Middle frontal gyrus (tissue), 1 donor: ENCODE results near the gene ATP6V0D1.

ENCODE experiments used
- DNase-seq: peaks from one replicate; pipeline ENCODE4 v3.0.0-alpha.2; 2015; ENCODE audit warnings: low spot score; ENCODE audit errors: extremely low spot score

ATP6V0D1 gene

DNA sequence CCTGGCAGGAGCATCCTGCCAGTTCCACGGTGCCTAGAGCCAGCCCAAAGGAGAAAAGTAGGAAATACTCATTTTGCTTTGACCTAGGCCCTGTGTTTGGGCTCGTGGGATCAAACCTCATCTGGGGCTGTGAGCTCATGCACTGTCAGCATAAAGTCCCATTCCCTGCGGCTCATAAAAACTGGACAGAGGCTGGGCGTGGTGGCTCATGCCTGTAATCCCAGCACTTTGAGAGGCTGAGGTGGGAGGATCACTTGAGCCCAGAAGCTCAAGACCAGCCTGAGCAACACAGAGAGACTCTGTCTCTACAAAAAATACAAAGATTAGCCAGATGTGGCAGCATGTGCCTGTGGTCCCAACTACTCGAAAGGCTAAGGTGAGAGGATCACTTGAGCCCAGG is 17.9 kb downstream of the ATP6V0D1 start:
- no peak for DNase-seq

- DNase-seq = no peak
These were observed 18.7 kb downstream of the ATP6V0D1 start for GRCh38 chr16:67462279-67462655.

DNA sequence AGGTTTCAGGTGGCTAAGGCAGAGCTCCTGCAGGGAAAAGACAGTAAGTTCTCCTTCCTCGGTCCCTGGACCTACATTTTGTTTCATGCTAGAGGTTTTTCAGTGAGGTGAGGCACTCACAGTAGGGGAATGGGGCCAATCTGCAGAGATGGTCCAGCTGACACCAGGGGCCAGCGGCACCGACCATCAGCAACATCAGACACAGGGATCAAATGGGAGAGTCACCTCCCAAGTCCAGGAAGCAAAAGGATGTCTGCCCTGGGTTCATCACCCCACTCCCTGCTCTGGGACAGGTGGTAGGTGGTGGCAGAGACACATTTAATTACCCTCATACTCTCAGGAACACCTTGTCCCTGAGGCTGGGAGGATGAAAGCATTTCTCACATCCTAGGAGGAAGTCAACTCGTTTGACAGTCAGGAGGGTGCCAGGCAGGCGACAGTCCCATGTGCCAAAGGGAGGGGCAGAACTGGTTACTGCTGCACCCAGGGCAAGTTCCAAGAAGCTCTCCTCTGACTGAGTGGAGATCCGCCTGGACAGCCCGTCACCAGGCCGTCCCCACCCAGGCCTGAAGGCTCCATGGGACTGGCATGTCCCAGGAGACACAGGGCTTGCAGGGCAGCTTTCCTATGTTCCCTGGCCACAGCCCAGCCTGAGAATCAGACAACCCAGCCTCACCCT is 19.2 kb downstream of the ATP6V0D1 start:
- no peak for DNase-seq

- no peak for DNase-seq
These were observed 20.0 kb downstream of the ATP6V0D1 start for GRCh38 chr16:67460961-67461360.

- no peak for DNase-seq
These were observed 20.8 kb downstream of the ATP6V0D1 start for GRCh38 chr16:67460168-67460567.

GRCh38 chr16:67459861-67460150 is 21.2 kb downstream of the ATP6V0D1 start:
- DNase-seq = no peak

- DNase-seq = no peak
These were observed 21.7 kb downstream of the ATP6V0D1 start for GRCh38 chr16:67459066-67459860.

GRCh38 chr16:67458121-67458641 is 22.8 kb downstream of the ATP6V0D1 start:
- DNase-seq = no peak

- DNase-seq = no peak
These were observed 23.3 kb downstream of the ATP6V0D1 start for GRCh38 chr16:67457611-67458010.

DNA sequence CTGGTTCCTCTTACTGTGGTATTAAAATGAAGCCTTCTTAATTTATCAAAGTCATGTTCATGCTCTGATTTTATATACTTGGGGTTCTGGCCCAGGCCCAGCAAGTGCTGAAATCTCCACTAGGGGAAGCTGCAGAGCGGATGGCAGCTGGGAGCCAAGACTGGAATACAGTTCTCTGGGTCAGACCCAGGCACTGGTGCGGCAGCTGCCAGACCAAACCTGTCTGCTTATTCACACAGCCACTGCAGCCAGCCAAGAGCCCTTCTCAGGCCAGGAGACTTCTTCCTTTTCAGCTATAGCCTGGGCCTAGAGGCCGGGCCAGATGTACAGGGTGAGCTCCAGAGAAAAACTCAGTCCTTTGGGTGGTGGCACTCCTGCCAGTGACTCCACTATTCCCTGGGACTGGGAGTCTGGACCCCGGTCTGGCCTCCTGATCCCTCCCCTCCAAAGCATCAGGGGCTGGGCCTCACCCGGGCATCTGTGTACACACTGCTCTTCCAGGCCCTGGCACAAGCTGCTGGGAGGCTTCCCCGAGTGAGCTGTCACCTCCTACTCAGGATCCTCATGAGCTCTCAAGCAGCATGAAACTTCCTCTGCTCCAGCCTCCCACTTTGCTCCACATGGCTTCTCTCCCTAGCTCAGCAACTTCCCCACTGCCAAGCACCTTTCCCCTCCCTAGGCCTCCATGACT is 24.4 kb downstream of the ATP6V0D1 start:
- peak; percentile 20 for DNase-seq

DNA sequence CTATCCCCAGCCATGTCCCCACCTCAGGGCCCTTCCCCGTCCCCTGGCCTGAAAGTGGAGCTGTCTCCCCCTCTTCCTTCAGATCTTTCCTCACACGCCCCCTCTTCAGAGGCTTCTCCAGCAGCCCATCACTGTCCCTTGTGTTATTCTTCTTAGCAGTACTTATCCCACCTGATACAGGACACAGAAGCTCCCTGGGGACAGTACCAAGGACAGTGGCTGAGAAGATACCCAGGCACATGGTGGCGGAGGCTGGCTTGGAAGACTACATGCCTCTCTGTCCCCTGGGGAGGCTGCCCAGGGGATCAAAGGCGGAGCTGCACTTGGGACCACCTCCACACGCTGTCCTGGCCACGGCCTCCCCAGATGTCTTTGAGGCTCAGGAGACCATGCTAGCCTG is 26.1 kb downstream of the ATP6V0D1 start:
- no peak for DNase-seq

GRCh38 chr16:67454104-67454503 is 26.9 kb downstream of the ATP6V0D1 start:
- DNase-seq = no peak

DNA sequence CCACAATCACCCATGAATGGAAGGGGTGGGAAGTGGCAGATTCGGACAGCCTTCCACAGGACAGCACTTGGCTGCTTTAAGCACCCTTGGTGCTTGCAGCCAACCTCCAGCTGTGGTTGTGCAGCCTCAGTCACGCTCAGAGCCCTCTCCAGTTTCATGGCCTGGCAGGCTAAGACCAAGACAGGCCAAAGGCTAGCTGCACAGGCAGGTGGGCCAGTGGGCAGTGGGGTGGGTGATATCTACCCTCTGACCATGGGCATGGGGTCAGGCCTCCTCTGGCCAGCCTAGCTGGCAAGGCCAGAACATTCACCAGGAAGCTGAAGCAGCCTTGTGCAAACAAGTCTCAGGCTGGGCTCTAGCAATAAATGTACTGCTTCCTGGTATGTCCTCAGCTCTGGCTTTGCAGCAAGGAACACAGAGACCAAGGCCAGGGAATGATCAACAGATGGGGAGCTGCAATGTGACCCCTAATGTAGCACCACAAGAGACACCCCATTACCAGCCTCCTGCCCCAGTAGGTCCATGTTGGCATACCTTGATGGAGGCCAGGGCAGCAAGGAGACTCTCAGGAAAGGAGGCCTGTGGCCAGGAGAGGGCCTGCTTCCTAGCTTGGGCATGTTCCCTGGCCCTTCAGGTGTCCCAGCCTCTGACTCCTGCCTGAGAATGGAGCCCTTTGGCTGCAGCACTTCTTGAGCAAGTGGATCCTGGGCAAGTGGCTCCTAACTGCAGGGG is 29.1 kb downstream of the ATP6V0D1 start:
- DNase-seq = no peak

DNA sequence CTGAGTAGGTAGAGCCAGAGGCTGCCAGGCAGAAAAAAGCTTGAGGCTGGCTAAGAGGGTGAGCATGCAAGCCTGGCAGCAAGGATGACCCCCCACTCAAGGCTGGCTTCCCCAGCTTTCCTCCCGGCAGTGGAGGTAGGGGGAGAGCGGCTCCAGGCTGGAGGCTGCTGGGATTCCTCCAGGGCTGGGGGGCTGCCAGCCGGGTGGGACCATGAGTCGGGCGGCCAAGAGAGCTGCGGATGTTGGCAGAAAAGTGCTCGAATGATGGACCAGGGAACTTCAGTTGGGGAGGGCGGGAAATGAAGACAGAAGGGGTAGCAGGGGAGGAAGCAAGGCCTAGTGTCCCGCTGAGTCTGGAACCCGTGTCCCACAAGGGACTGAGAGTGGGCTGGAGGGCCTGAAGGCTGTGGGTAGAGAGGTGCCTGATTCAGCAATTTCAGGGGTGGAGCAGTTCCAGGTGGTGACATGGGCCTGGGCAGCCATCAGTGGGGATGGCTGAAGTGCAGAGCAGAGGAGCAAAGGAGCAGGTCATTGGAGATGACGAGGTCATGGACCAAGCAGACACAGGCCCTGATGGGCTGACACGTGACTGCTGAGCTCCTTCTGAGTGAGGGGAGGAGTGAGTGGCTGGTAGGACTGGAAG is 29.8 kb downstream of the ATP6V0D1 start:
- no peak for DNase-seq

- DNase-seq = no peak
These were observed 31.2 kb downstream of the ATP6V0D1 start for GRCh38 chr16:67449739-67450138.

GRCh38 chr16:67449336-67449735 is 31.6 kb downstream of the ATP6V0D1 start:
- DNase-seq = no peak

GRCh38 chr16:67448580-67448979 is 32.4 kb downstream of the ATP6V0D1 start:
- DNase-seq = no peak

DNA sequence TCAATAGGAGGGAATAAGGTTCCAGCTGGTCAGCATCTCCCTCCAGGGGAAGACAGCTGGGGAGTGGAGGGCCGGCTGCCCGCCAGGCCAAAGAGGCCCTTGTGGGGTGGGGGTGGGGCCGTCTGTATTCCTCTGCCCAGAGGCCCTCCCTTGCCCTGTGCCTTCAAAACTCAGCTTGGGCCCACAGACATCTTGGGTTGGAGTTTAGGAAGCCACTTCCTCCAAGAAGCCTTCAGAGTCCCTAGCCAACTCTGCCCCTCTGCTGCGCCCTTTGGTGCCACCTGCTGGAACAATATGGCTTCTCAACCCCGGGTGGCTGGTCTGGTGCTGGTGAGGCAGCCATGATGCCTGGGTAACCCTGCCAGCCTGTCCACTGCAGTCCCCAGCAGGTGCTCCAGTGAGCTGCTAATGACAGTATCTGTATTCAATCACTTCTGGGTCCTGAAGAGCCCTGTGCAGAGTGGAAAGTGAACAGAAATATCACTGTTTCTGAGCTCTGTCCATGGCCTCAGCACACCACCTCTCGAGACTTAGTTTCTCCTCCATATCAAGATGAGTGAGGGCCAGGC is 33.4 kb downstream of the ATP6V0D1 start:
- DNase-seq = no peak

- no peak for DNase-seq
These were observed 33.9 kb downstream of the ATP6V0D1 start for GRCh38 chr16:67446968-67447507.
